Mesothelial cell of epicardium (in vitro differentiated cells): ENCODE data around the gene NAT8L. TPM values are rescaled to one million over a fixed set of nuclear protein-coding genes. Genes with fewer than 3 reads are reported as not detected.
"Not testable (repeated sequence)": the region's sequence is repeated elsewhere in the genome, so short reads cannot be mapped to it uniquely, and the experiment has no call there.

Experiments used
- DNase-seq, 2 experiments: peaks; one replicate each; pipeline ENCODE4 v3.0.0; 2021; ENCODE audit warnings: low spot score in 2 of 2; ENCODE audit not compliant: unreplicated experiment in 2 of 2
- H3K27ac Mint-ChIP-seq: 2 replicates; pipeline ENCODE4 v1.8.0; 2021; ENCODE audit warnings: mixed read lengths
- H3K27me3 Mint-ChIP-seq: 2 replicates; pipeline ENCODE4 v1.8.0; 2021; ENCODE audit warnings: low read depth, mixed read lengths
- H3K36me3 Mint-ChIP-seq: 2 replicates; pipeline ENCODE4 v1.8.0; 2021; ENCODE audit warnings: mixed read lengths
- H3K4me1 Mint-ChIP-seq: 2 replicates; pipeline ENCODE4 v1.8.0; 2021; ENCODE audit warnings: mixed read lengths
- H3K4me3 Mint-ChIP-seq: 2 replicates; pipeline ENCODE4 v1.8.0; 2021; ENCODE audit warnings: mild to moderate bottlenecking, moderate library complexity, mixed read lengths
- H3K9me3 Mint-ChIP-seq: 2 replicates; pipeline ENCODE4 v1.8.0; 2021; ENCODE audit warnings: mixed read lengths
- total RNA-seq: library from RNA; stranded (reverse); gene quantifications from 3 replicates; pipeline ENCODE4 v1.2.1, GENCODE V29; 2021
- TF ChIP-seq, protein P1 (sequence below): fragments of 200-600 bp; sonication (generic); IDR thresholded peaks from one replicate; pipeline ENCODE4 v1.5.0; 2021; ENCODE audit warnings: antibody characterized with exemption; ENCODE audit not compliant: unreplicated experiment

Gene NAT8L, protein sequence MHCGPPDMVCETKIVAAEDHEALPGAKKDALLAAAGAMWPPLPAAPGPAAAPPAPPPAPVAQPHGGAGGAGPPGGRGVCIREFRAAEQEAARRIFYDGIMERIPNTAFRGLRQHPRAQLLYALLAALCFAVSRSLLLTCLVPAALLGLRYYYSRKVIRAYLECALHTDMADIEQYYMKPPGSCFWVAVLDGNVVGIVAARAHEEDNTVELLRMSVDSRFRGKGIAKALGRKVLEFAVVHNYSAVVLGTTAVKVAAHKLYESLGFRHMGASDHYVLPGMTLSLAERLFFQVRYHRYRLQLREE
- total RNA-seq = 25.2 to 28.2 TPM (median 25.2 TPM) in 3 replicates

DNA sequence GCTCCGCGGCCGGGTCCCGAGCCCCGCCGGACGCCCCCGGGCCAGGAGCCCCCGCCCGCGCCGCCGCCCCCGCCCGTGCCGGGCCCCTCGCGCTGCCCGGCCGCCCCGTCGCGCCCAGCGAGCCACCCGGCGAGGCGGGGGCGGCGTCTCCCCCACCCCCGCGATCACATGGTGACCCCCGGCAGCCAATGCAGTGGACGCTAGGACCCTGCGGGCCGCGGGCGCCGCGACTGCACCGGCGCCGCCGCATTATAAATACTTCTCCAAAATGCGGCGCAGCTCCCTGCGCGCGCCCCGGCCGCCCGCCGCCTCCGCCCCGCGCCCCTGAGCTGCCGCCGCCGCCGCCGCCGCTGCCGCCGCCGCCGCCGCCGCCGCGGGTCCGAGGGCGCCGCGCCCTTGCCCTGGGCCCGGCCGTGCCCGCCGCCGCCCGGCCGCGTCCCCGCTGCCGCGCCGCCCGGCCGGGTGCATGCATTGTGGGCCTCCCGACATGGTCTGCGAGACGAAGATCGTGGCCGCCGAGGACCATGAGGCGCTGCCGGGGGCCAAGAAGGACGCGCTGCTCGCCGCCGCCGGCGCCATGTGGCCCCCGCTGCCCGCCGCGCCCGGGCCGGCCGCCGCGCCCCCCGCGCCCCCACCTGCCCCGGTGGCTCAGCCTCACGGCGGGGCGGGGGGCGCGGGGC is at the start of gene NAT8L:
Gene NAT8L (plus strand): TSS at position 282 of the 680 bp plus-strand sequence. CDS start 185 bp downstream, at position 467.
- no peaks in the 10 kb centered on the region for H3K9me3 Mint-ChIP-seq
- H3K4me3 Mint-ChIP-seq = peak within 1 kb of the TSS; percentile 54
- peaks cover 39% of the 10 kb centered on the region for H3K27me3 Mint-ChIP-seq
- H3K36me3 Mint-ChIP-seq = no peaks in the 10 kb centered on the region
- DNase-seq = peak in 1 of 2 experiments; percentile 15
- peaks cover 11% of the 10 kb centered on the region for H3K4me1 Mint-ChIP-seq
- TF ChIP-seq, protein P1, sequence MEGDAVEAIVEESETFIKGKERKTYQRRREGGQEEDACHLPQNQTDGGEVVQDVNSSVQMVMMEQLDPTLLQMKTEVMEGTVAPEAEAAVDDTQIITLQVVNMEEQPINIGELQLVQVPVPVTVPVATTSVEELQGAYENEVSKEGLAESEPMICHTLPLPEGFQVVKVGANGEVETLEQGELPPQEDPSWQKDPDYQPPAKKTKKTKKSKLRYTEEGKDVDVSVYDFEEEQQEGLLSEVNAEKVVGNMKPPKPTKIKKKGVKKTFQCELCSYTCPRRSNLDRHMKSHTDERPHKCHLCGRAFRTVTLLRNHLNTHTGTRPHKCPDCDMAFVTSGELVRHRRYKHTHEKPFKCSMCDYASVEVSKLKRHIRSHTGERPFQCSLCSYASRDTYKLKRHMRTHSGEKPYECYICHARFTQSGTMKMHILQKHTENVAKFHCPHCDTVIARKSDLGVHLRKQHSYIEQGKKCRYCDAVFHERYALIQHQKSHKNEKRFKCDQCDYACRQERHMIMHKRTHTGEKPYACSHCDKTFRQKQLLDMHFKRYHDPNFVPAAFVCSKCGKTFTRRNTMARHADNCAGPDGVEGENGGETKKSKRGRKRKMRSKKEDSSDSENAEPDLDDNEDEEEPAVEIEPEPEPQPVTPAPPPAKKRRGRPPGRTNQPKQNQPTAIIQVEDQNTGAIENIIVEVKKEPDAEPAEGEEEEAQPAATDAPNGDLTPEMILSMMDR = no peak
- no peak within 1 kb of the TSS for H3K27ac Mint-ChIP-seq

DNA sequence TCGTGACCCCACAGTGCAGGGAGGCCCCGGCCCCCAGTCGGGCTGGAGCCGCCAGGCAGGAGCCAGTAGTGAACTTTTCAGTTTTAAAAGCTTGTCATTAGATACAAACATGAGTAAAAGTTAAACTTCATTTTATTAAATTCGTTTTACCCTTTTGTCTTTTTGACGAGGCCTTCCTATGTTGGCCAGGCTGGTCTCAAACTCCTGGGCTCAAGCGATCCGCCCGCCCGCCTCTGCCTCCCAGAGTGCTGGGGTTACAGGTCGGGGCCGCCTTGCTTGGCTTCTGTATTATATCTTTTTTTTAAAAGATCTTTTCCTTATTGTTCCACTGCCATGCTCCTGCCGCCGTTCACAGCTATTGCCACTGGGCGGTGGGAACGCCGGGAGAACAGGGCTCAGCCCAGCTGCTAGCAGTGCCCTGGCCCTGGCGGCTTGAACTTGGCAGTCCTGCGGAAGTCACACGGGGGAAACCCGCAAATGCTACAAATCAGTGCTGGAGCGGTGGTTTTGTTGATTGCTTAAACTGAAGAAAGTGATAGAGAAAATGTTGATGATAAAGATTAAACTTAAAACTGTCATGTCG is 49.4 kb upstream of the NAT8L start:
- Mint-ChIP-seq H3K27me3 (peaks cover 3% of the 10 kb centered on the region), H3K27ac (peak overlapping the region; percentile 94), H3K4me1 (peaks cover 17% of the 10 kb centered on the region), H3K9me3 (no peaks in the 10 kb centered on the region), H3K36me3 (peaks cover 8% of the 10 kb centered on the region), H3K4me3 (peak overlapping the region; percentile 91)
- TF ChIP-seq, protein P1 = no peak
- DNase-seq = peak in 1 of 2 experiments; percentile 57

DNA sequence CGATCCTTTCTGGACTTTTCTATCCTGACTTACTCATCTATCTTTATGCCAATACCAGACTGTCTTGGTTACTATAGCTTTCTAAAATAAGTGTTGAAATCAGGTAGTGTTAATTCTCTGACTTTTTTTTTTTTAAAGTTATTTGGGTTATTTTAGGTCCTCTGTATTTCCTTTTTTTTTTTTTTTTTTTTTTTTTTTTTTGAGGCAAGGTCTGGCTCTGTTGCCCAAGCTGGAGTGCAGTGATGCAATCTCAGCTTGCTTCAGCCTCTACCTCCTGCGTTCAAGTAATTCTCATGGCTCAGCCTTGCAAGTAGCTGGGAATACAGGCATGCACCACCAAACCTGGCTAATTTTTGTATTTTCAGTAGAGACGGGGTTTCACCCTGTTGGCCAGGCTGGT is 47.5 kb upstream of the NAT8L start:
- H3K9me3 Mint-ChIP-seq = no peaks in the 10 kb centered on the region
- no peak for DNase-seq
- H3K4me3 Mint-ChIP-seq = no peak overlapping the region
- TF ChIP-seq, protein P1 = no peak
- H3K4me1 Mint-ChIP-seq = peaks cover 16% of the 10 kb centered on the region
- peaks cover 3% of the 10 kb centered on the region for H3K27me3 Mint-ChIP-seq
- H3K36me3 Mint-ChIP-seq = no peaks in the 10 kb centered on the region
- H3K27ac Mint-ChIP-seq = no peak overlapping the region

DNA sequence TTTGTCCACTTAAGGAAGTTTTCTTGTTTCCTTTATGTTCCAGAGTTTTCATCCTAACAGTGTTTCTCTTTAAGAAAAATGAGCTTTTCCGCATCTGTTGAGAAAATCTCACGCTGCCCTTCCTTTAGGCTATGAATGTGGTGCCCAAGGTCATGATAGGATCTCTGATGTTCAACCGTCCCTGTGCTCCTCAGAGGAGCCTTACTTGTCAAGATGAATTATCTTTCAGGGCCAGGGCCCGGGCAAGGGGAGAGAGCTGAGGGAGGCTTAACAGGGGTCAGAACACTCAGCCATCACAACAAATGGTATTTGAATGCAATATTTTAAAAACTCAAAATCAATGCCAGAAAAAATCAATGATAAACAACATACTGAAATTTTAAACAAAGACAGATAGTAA is 44.1 kb upstream of the NAT8L start:
- DNase-seq = no peak
- no peaks in the 10 kb centered on the region for H3K9me3 Mint-ChIP-seq
- peaks cover 2% of the 10 kb centered on the region for H3K4me1 Mint-ChIP-seq
- TF ChIP-seq, protein P1 = no peak
- H3K27me3 Mint-ChIP-seq = peaks cover 6% of the 10 kb centered on the region
- no peaks in the 10 kb centered on the region for H3K36me3 Mint-ChIP-seq
- no peak overlapping the region for H3K27ac Mint-ChIP-seq
- no peak overlapping the region for H3K4me3 Mint-ChIP-seq

DNA sequence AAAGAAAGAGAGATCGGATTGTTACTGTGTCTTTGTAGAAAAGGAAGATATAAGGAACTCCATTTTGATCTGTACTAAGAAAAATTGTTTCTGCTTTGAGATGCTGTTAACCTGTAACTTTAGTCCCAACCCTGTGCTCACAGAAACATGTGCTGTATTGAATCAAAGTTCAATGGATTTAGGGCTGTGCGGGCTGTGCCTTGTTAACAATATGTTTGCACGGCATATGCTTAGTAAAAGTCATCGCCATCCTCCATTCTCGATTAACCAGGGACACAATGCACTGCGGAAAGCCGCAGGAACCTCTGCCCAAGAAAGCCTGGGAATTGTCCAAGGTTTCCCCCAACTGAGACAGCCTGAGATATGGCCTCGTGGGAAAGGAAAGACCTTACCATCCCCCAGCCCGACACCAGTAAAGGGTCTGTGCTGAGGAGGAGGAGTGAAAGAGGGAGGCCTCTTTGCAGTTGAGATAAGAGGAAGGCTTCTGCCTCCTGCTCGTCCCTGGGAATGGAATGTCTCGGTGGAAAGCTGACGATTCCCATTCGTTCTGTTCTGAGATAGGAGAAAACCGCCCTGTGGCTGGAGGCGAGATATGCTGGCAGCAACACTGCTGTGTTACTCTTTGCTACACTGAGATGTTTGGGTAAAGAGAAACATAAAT is 37.6 kb upstream of the NAT8L start:
- Mint-ChIP-seq H3K4me3 (peak overlapping the region; percentile 29), H3K27ac (peak overlapping the region; percentile 97), H3K4me1 (peaks cover 16% of the 10 kb centered on the region), H3K27me3 (peaks cover 24% of the 10 kb centered on the region)
- DNase-seq = peak in 1 of 2 experiments; percentile 63
- not testable (repeated sequence) for H3K9me3 Mint-ChIP-seq, H3K36me3 Mint-ChIP-seq
